ENCODE results near the gene MYOD1.

DNA sequence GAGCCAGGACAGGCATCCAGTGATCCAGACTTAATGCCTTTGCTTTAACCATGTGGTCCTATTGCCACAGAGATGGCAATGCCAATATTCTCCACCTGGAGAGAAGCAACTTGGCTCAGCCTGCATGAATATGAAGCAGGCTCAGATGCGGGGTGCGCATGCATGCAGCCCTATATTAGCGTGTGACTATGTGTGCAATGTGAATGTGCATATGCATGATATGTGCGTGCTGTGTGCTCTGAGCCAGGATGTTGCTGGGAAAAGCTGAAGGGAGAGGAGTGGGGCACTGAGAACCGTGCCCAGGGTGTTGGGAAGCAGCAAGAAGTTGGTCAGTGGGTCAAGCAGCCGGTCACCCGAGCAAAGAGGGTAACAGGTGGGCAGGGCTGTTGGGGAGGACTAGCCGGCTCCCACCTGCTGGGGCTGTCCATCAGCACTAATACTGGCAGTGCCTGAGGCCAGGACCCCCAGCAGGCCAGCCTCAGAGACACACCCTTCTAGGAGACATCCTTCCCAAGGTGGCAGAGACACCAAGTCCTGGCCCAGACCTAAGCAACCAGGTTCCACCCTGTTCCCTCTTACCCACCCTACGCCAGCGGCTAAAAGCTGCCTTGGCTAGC lies 24.8 kb upstream of the MYOD1 start:
- no peak for TF ChIP-seq EP300 (IDR thresholded peaks at IDR 0.05; ENCODE audit: borderline replicate concordance)
- TF ChIP-seq CEBPB (IDR thresholded peaks at IDR 0.05): no peak
- TF ChIP-seq, protein P1, sequence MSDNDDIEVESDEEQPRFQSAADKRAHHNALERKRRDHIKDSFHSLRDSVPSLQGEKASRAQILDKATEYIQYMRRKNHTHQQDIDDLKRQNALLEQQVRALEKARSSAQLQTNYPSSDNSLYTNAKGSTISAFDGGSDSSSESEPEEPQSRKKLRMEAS (IDR thresholded peaks at IDR 0.05): no peak
- TF ChIP-seq RAD21 (IDR thresholded peaks at IDR 0.05; ENCODE audit: low read depth): no peak
- no peak for TF ChIP-seq NFIC (IDR thresholded peaks at IDR 0.05)

Measured in Ishikawa (cell line).